Measurements from ENCODE around the gene KIF3B.
"Not testable (repeated sequence)": the region's sequence is repeated elsewhere in the genome, so short reads cannot be mapped to it uniquely, and the experiment has no call there.

The KIF3B gene

DNA sequence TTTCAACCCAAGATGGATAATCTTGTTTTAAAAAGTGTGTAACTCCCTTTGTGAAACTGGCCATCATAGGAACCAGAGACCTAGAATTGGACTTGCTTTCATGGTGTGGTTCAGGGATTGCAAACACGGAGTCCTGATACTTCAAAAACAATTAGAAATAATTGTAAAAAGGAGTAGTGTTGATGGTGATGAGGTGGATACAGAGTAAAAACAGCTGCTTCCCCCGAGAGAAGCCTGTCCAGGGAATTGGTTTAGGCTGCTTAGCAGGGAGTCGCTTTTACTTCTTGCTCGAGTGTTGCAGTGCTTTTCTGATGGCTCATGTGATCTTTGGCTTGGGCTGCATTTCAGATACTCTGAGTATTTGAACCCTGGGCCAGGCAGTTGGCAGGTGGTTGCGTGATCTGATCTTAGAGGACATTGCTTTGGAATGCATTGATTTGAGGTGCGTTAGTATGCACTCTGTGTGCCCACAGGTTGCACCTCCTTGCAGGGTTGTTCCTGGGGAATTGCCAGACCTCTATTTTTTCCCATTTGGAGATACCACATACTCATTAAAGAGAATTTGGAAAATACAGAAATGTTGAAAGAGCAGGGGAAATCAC, 19.5 kb downstream of the KIF3B start:
- no peak for DNase-seq

DNA sequence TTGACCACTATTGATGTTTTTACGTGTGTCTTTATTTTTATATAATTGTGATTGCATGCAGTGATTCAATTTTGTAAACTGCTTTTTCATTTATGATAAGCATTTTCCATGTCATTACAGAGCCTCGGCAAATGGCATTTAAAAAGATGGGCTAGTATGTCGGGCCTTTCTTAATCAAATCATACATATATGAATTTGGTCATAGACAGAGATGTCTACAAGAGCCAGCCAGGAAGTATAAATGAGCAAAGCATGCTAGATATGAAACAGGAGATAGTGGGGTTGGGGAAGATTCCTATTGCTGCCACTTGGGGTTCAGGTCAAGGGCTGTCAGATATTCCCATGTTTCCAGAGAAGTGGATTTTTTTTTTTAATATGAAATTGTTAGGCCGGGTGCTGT, 20.0 kb downstream of the KIF3B start:
- DNase-seq, result no peak

- DNase-seq, result no peak
These were observed 23.2 kb downstream of the KIF3B start for GRCh38 chr20:32300647-32301046.

GRCh38 chr20:32301719-32302506, 24.5 kb downstream of the KIF3B start:
- no peak for DNase-seq

DNA sequence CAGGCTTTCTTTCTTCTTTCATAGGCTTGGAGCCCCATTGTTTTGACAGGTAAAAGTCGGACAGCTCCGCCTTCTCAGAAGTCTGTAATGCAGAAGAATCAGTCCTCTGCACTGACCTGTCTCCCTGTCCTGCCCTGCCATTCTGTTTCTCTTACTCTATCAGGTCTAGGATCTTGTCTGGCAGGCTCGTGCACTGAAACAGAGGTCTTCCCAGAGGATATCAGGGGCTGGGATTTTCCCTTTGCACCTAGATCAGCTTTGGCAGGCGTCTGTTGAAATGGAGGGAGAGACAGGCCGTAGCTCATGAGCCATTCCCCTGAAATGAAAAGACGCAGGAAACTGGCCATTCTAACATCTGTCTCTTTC, 25.0 kb downstream of the KIF3B start:
- no peak for DNase-seq

GRCh38 chr20:32304131-32304746, 26.8 kb downstream of the KIF3B start:
- DNase-seq, result no peak

DNA sequence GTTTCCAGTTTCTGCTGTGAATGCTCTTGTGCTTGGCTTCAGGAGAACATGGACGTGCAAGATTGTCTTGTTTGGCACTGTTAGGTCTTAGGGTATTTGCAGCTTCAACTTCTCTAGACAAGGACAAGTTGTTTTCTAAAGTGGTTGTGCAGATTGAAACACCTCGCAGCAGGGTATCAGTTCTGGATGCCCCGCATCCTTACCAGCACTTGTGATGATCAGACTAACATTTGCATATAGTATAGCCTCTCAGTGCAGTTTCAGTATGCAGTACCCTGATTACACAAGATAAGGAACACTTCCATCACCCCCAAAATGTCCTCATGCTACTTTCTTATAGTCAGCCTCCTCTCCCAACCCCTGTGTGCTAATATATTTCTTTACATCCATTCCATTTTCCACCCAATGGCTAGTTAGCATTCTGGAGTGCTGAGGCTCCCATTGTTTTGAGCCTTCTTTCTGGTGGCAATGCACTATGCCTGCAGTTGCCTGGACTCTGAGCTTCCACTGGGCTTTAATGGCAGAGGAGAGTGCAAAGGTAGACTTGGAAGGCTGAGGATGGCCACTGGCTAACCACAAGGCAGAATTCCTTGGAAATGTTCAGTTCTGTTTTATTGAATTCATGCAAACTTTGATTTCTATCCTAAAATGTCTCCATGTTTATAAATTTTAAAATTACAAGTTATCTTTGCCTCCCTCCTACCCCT, 35.4 kb downstream of the KIF3B start:
- DNase-seq, result no peak

GRCh38 chr20:32314768-32315167, 37.3 kb downstream of the KIF3B start:
- DNase-seq, result no peak

DNA sequence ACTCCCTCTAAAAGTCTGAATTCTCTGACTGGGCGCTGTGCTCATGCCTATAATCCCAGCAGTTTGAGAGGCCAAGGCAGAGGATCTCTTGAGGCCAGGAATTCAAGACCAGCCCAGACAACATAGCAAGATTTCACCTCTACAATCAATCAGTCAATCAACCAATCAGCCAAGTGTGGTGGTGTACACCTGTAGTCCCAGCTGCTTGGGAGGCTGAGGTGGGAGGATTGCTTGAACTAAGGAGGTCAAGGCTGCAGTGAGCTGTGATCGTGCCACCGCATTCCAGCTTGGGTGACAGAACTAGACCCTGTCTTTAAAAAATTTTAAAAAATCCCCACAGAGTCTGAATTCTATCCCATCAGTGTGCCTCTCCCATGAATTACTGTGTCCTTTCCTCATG, 37.9 kb downstream of the KIF3B start:
- DNase-seq, result no peak

- DNase-seq, result no peak
These were observed 38.4 kb downstream of the KIF3B start for GRCh38 chr20:32315891-32316290.

GRCh38 chr20:32316667-32317066, 39.2 kb downstream of the KIF3B start:
- DNase-seq, result no peak

GRCh38 chr20:32319100-32319499, 41.6 kb downstream of the KIF3B start:
- no peak for DNase-seq

DNA sequence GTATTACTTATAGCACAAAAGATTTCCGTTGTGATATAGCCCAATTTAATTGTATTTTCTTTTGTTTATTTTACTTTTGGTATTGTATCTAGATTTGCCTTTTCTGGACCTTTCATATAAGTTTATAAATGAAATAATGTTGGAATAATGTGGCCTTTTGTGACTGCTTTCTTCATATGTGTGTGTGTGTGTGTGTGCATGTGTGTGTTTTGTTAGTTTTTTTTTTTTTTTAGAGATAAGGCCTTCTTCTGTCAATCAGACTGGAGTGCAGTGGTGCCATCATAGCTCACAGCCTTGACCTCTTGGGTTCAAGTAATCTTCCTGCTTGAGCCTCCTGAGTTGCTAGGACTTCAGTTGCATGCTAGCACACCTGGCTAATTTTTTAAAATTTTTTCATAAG, 42.9 kb downstream of the KIF3B start:
- no peak for DNase-seq

- DNase-seq, result no peak
These were observed 43.9 kb downstream of the KIF3B start for GRCh38 chr20:32321390-32321789.

DNA sequence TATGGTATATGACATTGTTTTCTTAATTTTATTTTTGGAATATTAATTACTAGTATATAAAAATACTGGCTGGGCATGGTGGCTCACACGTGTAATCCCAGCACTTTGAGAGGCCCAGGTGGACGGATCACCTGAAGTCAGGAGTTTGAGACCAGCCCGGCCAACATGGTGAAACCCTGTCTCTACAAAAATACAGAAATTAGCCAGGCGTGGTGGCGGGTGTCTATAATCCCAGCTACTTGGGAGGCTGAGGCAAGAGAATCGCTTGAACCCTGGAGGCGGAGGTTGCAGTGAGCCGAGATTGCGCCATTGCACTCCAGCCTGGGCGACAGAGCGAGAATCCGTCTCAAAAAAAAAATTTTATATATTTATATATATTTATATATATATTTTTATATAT, 44.8 kb downstream of the KIF3B start:
- DNase-seq, result not testable (repeated sequence)

DNA sequence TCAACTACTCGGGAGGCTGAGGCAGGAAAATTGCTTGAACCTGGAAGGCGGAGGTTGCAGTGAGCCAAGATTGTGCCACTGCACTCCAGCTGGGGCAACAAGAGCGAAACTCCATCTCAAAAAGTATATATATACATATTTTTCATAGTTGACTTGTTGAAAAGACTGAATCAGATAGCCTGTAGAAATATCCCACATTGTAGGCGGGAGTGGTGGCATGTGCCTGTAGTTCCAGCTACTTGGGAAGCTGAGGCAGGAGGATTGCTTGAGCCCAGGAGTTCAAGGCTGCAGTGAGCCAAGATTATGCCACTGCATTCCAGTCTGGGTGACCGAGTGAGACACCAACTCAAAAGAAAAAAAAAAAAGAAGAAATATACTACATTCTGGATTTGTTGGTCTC, 46.3 kb downstream of the KIF3B start:
- not testable (repeated sequence) for DNase-seq

GRCh38 chr20:32325706-32326503, 48.5 kb downstream of the KIF3B start:
- DNase-seq, result no peak

DNA sequence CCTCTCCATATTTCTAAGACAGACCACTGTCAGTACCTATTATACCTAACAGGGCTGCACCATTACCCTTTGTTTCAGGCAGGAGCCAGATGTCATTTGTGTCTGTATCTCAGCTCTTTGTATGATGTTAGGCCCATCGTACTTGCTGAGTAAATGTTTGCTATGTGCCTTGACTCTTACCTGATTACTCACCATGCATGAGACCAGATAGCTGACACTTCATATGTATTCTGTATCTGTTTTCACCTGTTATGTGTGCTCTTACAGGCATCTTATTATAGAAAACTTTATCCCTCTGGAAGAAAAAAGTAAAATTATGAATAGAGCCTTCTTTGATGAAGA, 49.0 kb downstream of the KIF3B start:
- no peak for DNase-seq

DNA sequence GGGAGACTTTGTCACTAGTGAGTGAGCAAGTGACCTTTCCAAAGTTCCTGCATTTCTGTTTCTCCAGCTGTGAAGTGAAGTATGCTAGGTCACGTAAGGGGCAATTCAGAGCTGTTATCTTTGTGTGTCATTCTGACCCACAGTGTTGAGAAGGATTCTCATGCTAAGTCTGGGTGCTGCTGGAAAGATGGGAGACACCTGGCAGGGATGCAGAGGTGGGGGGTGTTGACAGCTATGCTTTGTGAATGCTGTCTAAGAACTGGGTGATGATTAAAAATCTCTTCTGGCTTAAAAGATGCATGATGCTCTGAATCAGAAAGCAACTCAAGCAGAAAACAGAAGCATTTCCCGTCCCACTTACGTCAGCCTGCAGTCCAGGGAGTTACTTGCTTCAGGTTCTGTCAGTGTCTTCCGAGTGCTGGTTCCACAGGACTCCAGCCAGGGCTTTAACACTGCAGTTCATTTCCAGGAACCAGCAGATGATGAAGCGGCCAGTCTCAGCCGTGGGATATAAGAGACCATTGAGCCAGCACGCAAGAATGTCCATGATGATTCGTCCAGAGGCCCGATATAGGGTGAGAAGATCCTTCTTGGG, 49.7 kb downstream of the KIF3B start:
- DNase-seq, result no peak

DNA sequence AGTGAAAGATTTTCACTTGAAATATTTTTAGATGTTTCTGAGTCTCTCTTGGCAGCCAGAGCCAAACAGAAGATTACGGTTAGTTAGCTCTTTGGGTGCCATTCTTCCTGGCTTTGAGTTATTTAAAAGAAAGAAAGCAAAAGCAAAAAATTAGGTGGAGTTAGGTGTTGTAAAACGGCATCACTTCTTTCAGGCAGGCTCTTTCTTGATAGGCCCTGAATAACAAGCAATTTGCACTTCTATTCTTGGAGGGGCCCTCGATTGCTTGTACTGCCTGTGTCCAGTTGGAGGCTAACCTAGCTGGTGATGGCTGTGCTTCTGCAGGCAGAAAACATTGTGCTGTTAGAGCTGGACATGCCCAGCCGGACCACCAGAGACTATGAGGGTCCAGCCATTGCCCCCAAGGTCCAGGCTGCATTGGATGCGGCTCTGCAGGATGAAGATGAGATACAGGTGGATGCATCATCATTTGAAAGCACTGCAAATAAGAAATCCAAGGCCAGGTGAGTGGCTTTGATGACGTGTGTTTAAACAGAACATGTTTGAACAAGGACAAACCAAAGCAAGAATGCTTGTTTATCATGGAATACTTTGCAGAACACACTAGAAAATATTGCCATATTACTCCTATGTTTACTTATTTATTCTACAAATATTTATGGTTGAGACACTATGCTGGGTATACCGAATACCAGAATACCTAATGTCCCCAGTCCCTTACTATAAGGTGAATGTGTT, 52.5 kb downstream of the KIF3B start:
- DNase-seq, result no peak

DNA sequence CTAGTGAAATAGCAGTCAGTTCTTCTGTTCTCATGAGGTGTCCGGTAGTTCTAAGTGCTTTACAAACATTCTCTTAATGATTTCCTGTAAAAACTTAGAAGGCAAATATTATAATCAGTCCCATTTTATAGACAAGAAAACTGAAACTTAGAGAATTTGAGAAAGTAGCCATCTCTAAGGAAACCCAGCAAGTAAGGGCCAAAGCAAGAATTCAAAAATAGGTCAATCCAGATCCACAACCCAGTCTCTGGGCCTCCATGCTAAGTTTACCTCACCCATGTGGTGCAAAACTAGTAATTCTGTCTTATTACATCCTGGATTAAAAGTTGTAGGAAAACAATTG, 53.1 kb downstream of the KIF3B start:
- no peak for DNase-seq

- DNase-seq, result no peak
These were observed 55.2 kb downstream of the KIF3B start for GRCh38 chr20:32332614-32333013.

Data from NCI-H446 (cell line).